ENCODE measurements around the gene GRSF1. TPM values are rescaled to one million over a fixed set of nuclear protein-coding genes. Genes with fewer than 3 reads are reported as not detected.
"Not testable (repeated sequence)": the region's sequence is repeated elsewhere in the genome, so short reads cannot be mapped to it uniquely, and the experiment has no call there.

Gene GRSF1
- total and polyA plus RNA-seq, 7 donors: 46.5 to 87.4 (median 62.1) TPM

DNA sequence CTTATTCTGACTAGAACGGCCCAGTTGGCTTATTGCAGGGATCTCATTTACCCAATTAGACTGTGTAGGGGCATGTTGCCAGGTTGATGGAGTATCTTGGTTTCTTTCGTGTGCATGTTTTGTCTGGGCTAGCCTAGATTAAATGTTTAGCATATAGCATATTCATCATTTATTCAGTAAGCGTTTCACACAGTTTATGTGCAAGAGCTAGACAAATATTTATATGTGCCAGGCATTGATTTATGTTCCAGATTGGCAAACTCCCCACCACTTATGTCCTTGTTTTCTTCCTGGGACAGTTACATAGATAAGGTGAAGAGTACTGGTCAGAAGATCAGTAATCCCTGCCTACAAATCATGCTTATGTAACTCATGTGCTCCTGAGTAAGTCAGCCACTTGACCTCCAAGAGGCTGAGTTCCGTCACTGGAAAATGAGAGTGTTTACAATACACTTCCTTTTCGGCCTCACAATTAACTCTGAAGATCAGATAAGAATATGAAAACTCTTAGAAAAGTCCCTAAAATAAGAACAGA lies 60.7 kb downstream of the GRSF1 start:
- H3K27me3 ChIP-seq: no peaks in the 10 kb centered on the region
- peaks cover 0 to 11% (median 8%) of the 10 kb centered on the region in 4 donors for H3K4me1 ChIP-seq
- H3K27ac ChIP-seq: peak overlapping the region in 3 of 4 donors; percentile 45 to 57 (median 53)
- DNase-seq: no peak
- no peak overlapping the region for H3K4me3 ChIP-seq
- intact Hi-C loops (cut with DNase I): no loop called here
- H3K36me3 ChIP-seq: peaks cover 3 to 82% (median 9%) of the 10 kb centered on the region in 4 donors
- 65 to 66% methylated on average over 5 of the region's 5 CpGs for WGBS, 2 donors
- TF ChIP-seq CTCF (IDR thresholded peaks at IDR 0.05): no peak
- TF ChIP-seq POLR2AphosphoS5 (IDR thresholded peaks at IDR 0.05): peak in 3 of 4 donors; percentile 24 to 34 (median 31)
- no peaks in the 10 kb centered on the region for H3K9me3 ChIP-seq

- H3K27ac ChIP-seq: no peak overlapping the region
- intact Hi-C loops (cut with DNase I): no loop called here
- no peak for DNase-seq
- peaks cover 0 to 83% (median 28%) of the 10 kb centered on the region in 4 donors for H3K36me3 ChIP-seq
- H3K4me1 ChIP-seq: no peaks in the 10 kb centered on the region
- H3K9me3 ChIP-seq: no peaks in the 10 kb centered on the region
- TF ChIP-seq POLR2AphosphoS5 (IDR thresholded peaks at IDR 0.05) (no peak), CTCF (IDR thresholded peaks at IDR 0.05) (no peak), EP300 (IDR thresholded peaks at IDR 0.05) (no peak), POLR2A (IDR thresholded peaks at IDR 0.05) (no peak)
- no peaks in the 10 kb centered on the region for H3K27me3 ChIP-seq
- H3K4me3 ChIP-seq: no peak overlapping the region
- WGBS, 2 donors: 81 to 94% methylated on average over 6 of the region's 6 CpGs
Observed at GRCh38 chr4:70772929-70773555, 66.6 kb downstream of the GRSF1 start.

DNA sequence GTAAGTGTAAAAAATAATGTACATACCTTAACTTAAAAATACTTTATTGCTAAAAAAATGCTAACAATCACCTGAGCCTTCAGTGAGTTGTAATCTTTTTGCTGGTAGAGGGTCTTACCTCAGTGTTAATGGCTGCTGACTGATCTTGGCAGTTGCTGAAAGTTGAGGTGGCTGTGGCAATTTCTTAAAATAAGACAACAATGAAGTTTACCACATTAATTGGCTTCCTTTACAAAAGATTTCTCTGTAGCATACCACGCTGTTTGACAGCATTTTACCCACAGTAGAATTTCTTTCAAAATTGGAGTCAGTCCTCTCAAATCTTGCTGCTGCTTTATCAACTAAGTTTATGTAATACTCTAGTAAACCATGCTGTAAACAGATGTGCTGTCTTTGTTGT lies 70.3 kb downstream of the GRSF1 start:
- 81 to 99% methylated on average over 1 of the region's 1 CpG for WGBS, 2 donors
- H3K27me3 ChIP-seq; H3K4me3 ChIP-seq; H3K9me3 ChIP-seq; DNase-seq; H3K4me1 ChIP-seq; intact Hi-C loops (cut with DNase I); H3K27ac ChIP-seq: not testable (repeated sequence)
- peaks cover 3 to 83% (median 26%) of the 10 kb centered on the region in 4 donors for H3K36me3 ChIP-seq

DNA sequence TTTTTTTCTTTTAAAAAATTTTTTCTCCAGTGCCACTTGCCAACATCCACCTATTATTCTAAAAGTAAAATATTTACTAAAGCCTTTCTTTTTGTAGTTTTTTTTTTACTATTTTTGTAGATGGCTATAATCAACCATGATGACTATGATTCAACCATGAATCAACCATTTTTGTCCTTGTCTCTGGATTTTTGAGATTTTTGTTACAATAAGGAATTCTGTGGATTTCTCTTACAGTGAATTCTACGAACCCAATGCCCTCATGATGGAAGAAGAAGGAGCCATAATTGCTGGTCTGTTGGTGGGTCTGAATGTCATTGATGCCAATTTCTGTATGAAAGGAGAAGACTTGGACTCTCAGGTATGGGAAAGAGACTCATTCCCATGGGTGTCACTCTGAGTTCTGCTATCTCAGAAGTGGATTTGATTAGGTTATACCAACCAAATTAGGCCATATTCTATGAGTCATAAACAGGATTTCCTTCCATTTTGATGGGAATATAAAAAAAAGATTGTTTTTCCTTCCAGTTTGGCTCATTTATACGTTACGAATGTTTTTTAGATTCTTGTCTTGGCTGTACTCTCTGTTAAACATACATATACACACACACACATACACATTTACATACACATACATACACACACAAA lies 71.3 kb downstream of the GRSF1 start:
- H3K36me3 ChIP-seq: peaks cover 5 to 86% (median 32%) of the 10 kb centered on the region in 4 donors
- TF ChIP-seq POLR2AphosphoS5 (IDR thresholded peaks at IDR 0.05) (no peak), EP300 (IDR thresholded peaks at IDR 0.05) (no peak), CTCF (IDR thresholded peaks at IDR 0.05) (no peak), POLR2A (IDR thresholded peaks at IDR 0.05) (no peak)
- WGBS, 2 donors: 93 to 96% methylated on average over 3 of the region's 3 CpGs

More for the DNA sequence above, 71.3 kb downstream of the GRSF1 start:
- H3K27me3 ChIP-seq: no peaks in the 10 kb centered on the region
- DNase-seq: no peak
- H3K4me1 ChIP-seq: no peaks in the 10 kb centered on the region
- H3K9me3 ChIP-seq: no peaks in the 10 kb centered on the region
- no peak overlapping the region for H3K27ac ChIP-seq
- H3K4me3 ChIP-seq: no peak overlapping the region
- intact Hi-C loops (cut with DNase I): no loop called here

Small RNAs within 50 kb of the gene (small RNA-seq; reads per million reads assigned to genes)
- gene RF00026 (0 reads per million in 3 donors), gene RNU6-891P (0 reads per million in 3 donors)

Other genes with a start within 250 kb of the GRSF1 start
- not detected for gene AMBN, start 247.6 kb downstream of the GRSF1 start, total RNA-seq
- not detected for gene AMBN, start 247.6 kb downstream of the GRSF1 start, polyA plus RNA-seq
- under 1 TPM in 2 of 4 donors, not detected in 2; under 0.01 to 0.28 TPM for gene ENAM, start 211.1 kb downstream of the GRSF1 start, total RNA-seq
- gene ENAM, start 211.1 kb downstream of the GRSF1 start, polyA plus RNA-seq: not detected
- 1 to 10 TPM in 3 of 4 donors, not detected in 1; 1.4 to 2.0 (median 1.6) TPM for gene JCHAIN, start 173.4 kb downstream of the GRSF1 start, total RNA-seq
- gene JCHAIN, start 173.4 kb downstream of the GRSF1 start, polyA plus RNA-seq: 100 to 1,000 TPM in 2 of 3 donors, 10 to 100 TPM in 1; 88.9 to 206 (median 131) TPM
- gene UTP3, start 151.4 kb downstream of the GRSF1 start, total RNA-seq: 10 to 100 TPM; 15.3 to 19.7 (median 15.6) TPM
- 10 to 100 TPM; 13.4 to 31.8 (median 15.0) TPM for gene UTP3, start 151.4 kb downstream of the GRSF1 start, polyA plus RNA-seq
- 10 to 100 TPM; 47.4 to 73.4 (median 65.1) TPM for gene RUFY3, start 117.9 kb downstream of the GRSF1 start, total RNA-seq
- 10 to 100 TPM in 2 of 3 donors, 1 to 10 TPM in 1; 6.0 to 16.9 (median 11.3) TPM for gene RUFY3, start 117.9 kb downstream of the GRSF1 start, polyA plus RNA-seq
- gene MOB1B, start 62.5 kb upstream of the GRSF1 start, total RNA-seq: 10 to 100 TPM; 15.7 to 21.7 (median 20.0) TPM
- 1 to 10 TPM; 3.0 to 4.3 (median 3.7) TPM for gene MOB1B, start 62.5 kb upstream of the GRSF1 start, polyA plus RNA-seq
- gene DCK, start 153.8 kb upstream of the GRSF1 start, total RNA-seq: 10 to 100 TPM in 3 of 4 donors, 1 to 10 TPM in 1; 10.0 to 18.5 (median 13.9) TPM
- gene DCK, start 153.8 kb upstream of the GRSF1 start, polyA plus RNA-seq: 10 to 100 TPM; 16.8 to 26.0 (median 23.4) TPM

All from sigmoid colon (tissue), 7 donors.